ENCODE results near the gene SYTL1.
"Not testable (repeated sequence)": the region's sequence is repeated elsewhere in the genome, so short reads cannot be mapped to it uniquely, and the experiment has no call there.

SYTL1 gene

DNA sequence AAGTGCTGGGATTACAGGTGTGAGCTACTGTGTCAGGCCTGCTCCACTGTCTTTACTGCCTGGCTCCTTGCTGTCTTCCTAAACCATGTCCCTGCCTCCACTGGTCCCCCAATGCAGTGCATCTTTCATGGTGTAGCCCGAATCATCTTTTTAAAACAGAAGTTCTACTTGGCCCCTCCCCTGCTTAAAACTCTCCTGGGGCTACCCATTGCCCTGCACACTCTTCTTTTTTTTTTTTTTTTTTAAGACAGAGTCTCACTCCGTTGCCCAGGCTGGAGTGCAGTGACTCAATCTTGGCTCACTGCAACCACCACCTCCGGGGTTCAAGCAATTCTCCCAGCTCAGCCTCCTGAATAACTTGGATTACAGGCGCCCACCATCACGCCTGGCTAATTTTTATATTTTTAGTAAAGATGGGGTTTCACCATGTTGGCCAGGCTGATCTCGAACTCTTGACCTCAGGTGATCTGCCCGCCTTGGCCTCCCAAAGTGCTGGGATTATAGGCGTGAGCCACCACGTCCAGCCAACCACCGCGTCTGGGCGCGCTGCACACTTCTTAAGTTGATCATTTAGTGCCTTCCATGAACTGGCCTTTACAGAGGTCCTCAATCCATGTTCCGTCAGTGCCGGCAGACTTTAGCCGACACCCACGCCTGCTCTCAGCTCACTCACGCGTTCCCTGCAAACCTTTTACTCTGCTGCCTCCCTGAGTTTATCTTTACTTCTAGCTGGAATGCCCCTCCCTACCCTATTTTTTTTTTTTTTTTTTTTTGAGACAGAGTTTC, 30.4 kb downstream of the SYTL1 start:
- no peak for TF ChIP-seq ZNF274 (IDR thresholded peaks at IDR 0.05; ENCODE audit: low read depth, low read length)
- H3K4me3 ChIP-seq (ENCODE audit: low read length), result no peak overlapping the region

DNA sequence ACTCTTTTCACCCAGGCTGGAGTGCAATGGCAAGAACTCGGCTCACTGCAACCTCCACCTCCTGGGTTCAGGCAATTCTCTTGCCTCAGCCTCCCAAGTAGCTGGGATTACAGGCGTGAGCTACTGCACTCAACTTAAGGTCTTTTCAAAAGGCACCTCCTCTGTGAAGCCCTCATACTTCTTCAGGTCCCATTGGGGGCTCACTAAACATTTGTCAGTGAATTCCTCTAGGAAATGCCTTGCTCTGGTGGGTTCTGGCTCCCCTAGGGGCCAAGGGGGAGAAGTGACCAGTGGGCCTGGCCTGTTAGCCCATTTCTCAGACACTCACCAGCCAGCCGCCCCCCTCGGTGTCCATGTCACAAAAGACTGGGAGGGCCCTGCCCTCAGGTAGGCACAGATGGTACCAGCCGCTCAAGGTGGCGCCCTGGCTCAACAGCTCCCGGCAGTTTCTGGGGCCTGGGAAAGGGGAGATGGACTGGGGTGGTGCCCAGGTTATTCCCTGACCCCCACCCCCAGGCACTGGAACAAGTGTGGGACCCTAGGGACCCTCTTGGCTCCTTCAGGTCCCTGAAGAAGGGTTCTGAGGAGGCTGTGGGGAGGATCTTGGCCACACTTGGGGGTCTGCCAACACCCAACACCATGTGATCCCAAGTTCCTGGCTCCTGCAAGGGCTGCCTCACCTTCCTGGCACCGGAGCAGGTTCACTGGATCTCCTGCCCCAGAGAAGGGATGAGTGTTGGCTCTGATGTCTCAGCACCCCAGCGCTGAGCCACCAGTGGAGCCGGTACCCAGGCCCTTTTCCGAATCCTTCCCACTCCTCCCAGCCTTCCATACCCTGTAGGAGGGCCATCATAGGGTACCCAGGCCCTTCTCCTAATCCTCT, 31.2 kb downstream of the SYTL1 start:
- no peak overlapping the region for H3K4me3 ChIP-seq (ENCODE audit: low read length)
- TF ChIP-seq ZNF274 (IDR thresholded peaks at IDR 0.05; ENCODE audit: low read depth, low read length), result no peak

DNA sequence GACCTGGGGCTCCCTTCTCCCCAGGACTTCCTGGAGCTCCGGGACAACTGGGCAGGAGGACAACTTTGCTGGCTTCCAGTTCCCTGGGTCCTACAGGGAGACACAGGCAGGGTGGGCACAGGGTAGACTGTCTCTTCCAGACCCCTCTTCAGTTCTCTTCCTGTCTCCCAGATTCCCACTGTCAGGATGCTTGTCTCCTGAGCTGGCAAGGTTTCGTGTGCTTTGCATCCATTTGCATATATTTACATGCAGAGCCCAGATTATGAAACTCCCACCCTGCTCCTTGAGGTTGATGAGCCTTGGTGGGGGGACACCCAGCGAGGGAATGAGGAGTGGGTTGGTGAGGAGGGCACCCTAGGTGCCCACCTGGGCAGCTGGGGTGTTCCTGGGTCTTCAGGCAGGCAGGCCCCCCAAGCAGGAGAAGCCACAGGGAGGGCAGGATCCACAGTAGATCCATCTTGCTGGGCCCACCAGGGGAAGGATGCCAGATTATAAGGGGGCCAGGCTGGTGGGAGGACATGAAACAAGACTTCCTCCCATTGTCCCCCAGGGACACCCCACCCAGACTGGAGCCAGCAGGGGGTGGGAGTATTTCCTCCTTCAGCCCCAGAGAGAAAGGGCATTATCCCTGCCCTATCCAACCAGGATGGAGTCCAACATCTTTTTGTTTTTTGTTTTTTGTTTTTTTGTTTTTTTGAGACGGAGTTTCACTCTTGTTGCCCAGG, 32.7 kb downstream of the SYTL1 start, which contains the start of gene FCN3:
Gene FCN3, minus strand, starts transcription at position 463 of the 725 bp plus-strand sequence. Its CDS starts 6 bp downstream, at position 457.
- H3K4me3 ChIP-seq (ENCODE audit: low read length), result no peak within 1 kb of the TSS
- TF ChIP-seq ZNF274 (IDR thresholded peaks at IDR 0.05; ENCODE audit: low read depth, low read length), result no peak

DNA sequence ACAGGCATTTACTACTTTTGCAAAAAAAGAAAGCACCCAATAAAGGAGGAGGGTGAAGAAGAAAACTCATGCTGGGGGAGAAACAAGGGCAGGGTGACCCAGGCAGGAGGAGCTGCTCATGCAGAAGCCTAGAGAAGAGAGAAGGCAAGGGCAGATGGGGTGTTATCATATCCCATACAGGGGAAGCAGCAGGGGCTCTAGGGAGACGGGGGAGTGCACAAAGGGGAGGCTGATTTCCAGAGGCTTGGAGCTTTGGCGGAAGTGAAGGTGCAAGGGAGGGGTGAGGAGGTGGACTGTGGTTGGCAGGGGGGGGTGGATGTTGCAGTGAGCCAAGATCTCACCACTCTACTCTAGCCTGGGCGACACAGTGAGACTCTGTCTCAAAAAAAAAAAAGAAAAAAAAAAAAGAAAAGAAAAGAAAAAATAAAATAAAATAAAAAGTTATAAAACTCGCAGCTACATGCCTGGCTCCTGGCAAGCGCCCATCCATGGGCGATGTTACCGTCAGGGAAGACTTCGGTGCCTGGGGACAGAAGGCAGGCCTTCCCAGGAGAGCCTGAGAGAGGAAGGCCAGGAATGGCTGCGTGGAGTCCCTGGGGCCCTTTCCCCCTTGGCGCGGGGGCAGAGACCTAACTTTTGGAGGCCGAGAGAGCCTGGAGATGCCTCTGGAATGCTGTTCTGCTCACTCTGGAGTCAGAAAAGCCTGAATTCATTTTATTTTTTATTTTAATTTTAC, 36.1 kb downstream of the SYTL1 start:
- no peak overlapping the region for H3K4me3 ChIP-seq (ENCODE audit: low read length)
- no peak for TF ChIP-seq ZNF274 (IDR thresholded peaks at IDR 0.05; ENCODE audit: low read depth, low read length)

DNA sequence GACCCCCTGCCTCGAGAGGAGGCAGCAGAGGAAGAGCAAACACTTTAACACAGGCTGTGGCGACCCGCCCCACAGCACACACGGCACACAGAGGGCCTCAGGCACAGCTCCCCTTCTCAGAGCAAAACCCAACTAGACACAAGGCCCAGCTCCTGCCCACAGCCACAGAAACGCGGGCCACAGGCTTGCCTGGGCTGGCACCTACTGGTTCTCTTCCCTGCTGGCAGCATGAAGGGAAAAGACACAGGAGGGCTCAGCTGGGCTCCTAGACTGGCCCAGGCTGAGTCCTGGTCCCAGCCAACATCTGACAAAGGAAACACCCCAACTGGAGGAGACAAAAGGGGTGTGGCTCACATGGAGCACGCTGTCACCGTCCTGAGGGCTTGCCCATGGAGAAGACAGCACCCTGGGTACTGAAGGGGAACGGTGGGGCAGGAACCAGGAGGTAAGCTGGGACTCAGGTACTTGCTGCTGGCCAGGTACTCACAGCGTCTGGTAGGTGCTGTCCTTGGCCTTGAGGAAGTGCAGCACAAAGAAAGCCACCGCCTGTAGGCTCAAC, 37.8 kb downstream of the SYTL1 start:
- no peak overlapping the region for H3K4me3 ChIP-seq (ENCODE audit: low read length)
- TF ChIP-seq ZNF274 (IDR thresholded peaks at IDR 0.05; ENCODE audit: low read depth, low read length), result no peak

DNA sequence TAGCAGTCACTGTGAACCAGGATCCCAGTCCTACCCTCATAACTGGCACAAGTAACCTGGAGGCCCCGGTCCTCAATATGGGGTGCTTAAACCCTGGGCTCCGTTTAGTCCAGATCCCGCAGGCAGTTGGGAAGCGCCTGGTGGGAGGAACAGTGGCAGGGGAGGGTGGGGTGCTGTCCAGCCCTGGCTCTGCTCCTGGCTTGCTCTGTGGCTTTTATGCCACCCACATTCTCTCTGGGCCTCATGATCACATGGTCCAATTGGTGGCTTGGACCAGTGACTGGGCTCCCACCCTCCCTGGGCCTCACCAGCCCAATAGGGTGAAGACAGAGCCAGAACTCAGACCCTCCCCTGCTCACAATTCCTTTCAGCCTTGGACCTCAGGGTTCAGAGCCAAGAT, 38.4 kb downstream of the SYTL1 start:
- no peak for TF ChIP-seq ZNF274 (IDR thresholded peaks at IDR 0.05; ENCODE audit: low read depth, low read length)
- no peak overlapping the region for H3K4me3 ChIP-seq (ENCODE audit: low read length)

DNA sequence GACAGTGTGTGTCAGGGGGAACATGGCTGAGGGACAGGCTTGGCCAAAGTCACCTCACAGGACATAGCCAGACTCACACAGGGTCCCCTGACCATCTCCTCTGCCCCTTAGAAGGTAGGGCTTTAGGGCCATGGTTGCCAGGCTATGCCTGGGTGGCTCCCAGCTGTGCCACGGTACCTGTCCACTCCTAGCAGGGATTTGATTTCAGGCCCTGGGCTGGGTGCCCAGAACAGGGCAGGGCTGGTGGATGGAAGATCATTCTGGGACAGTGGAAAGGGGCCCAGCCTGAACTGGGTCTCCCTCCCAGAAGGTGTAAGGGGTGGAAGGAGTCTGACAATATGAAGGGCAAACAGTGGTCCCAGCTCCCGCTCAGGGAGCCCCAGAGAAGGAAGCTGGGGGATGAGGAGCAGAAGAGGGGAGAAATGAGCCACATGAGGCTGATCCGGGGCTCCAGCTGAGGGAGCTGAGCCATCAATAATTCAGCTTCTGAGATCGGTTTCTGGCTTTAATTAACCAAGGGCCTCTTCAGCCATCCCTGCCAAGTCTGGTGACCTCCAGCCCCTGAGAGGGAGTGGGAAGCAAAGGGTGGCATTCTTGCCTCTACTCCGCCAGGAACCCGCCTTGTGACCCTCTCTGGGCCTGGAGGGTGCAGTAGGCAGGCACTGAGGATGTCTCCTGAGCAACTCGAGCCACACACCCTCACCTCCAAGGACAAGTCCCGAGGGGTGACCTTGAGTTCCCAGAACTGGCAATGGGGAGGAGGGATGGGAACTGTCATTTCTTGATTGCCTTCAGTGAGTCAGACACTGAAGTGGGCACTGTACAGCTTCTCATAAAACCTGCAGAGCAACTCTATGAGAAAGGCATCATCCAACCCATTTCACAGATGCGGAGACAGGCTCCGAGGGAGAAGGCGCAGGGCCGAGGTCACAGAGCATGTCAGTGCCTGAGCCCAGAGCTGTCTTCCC, 39.2 kb downstream of the SYTL1 start:
- no peak overlapping the region for H3K4me3 ChIP-seq (ENCODE audit: low read length)
- TF ChIP-seq ZNF274 (IDR thresholded peaks at IDR 0.05; ENCODE audit: low read depth, low read length), result no peak

DNA sequence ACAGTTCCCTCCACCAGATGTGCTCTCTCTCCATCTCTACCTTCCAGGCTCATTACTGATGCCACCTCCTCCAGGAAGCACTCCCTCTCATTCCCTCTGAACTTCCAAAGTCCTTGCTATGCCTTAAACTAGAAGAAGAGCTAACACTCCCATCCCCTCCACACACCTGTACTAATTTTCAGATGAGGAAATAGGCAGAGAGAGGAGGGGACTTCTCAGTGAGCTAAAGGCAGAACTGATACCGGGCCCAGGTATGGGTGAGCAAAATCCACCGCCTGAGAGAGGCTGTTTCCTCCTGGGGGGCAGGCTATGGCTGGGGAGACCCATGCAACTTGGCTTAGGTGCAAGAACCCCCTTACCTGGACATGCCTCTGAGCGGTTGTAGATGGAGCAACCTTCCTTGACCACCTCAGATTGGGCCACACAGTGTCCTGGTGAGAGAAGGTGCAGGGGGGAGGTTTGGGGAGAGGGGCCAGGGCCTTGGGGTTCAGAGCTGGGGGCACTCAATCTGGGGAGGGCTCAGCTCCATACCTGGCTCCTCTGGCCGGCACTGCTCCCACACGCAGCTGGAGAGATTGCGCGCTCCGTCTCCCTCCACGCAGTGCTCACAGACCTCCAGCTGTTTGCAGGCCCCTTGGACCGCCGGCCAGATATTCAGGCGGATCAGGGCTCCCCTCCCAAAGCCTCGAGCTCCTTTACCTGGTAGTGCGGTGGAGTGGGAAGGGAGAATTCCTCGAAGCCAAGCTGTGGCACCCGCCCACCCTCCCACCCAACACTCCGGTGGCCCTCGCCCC, 40.3 kb downstream of the SYTL1 start:
- no peak for TF ChIP-seq ZNF274 (IDR thresholded peaks at IDR 0.05; ENCODE audit: low read depth, low read length)
- H3K4me3 ChIP-seq (ENCODE audit: low read length), result no peak overlapping the region

DNA sequence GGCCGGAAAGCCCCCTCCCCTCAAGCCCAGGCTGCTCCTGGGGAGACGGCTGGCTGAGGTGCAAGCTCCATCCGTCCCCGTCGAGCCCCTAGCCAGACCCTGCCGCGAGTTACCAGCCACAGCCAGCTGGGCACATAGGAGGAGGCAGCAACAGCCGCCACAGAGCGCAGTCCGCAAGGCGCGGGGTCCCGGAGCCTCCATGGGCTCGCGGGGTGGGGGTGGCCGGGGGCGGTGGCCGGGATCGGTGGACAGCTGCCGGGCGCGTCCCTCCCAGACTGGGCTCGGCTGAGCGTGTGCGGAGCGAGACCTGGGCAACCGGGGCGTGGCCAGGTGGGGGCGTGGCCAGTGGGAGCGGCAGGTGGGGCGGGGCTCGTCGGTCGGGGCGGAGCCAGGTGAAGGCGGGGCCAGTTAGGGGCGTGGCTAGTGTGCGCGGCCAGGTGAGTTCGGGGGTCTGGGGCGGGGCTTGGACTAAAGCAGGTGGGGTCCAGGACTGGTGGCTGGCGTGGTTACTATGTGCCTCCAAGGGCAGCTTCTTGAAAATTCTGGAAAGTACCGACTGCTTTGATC, 41.3 kb downstream of the SYTL1 start, which contains the start of gene CD164L2:
Gene CD164L2, minus strand, starts transcription at position 295 of the 567 bp plus-strand sequence. Its CDS starts 94 bp downstream, at position 201.
- no peak within 1 kb of the TSS for H3K4me3 ChIP-seq (ENCODE audit: low read length)
- no peak for TF ChIP-seq ZNF274 (IDR thresholded peaks at IDR 0.05; ENCODE audit: low read depth, low read length)

DNA sequence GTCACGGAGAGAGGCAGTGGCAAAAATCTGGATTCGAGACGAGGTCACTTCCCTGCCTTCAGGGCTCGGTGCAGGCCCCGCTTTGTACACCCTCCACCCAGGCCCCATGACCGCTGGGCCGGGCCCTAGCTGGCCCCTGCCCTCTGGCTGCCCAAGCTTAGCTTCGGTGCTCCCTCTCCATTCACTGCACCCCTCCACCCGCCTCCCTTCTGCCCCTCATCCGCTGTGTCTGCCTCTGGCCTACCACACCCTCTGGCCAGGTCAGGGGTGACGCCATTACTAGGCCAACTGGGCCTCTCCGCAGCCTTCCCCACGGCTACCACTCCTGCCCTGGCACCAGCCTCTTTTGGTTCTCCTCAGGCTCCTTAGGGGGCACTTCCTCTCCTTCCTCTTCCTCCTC, 41.8 kb downstream of the SYTL1 start:
- H3K4me3 ChIP-seq (ENCODE audit: low read length), result no peak overlapping the region
- no peak for TF ChIP-seq ZNF274 (IDR thresholded peaks at IDR 0.05; ENCODE audit: low read depth, low read length)

DNA sequence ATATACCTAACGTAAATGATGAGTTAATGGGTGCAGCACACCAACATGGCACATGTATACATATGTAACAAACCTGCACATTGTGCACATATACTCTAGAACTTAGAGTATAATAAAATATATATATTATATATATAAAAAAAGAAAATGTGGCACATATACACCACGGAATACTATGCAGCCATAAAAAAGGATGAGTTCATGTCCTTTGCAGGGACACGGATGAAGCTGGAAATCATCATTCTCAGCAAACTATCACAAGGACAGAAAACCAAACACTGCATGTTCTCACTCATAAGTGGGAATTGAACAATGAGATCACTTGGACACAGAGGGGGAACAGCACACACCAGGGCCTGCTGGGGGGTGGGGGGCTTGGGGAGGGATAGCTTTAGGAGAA, 43.0 kb downstream of the SYTL1 start:
- H3K4me3 ChIP-seq (ENCODE audit: low read length), result not testable (repeated sequence)

Data from GM08714 (cell line).